Omental fat pad (tissue), 4 donors: ENCODE results near the gene GID8. TPM values are rescaled to one million over a fixed set of nuclear protein-coding genes. Genes with fewer than 3 reads are reported as not detected.
A peak's percentile ranks its signal among the peaks of the same experiment; 100 is the strongest.

Experiments
- ATAC-seq: fragments of 150-250 bp; one replicate; pipeline ENCODE4 v1.9.1; 2016; ENCODE audit warnings: mild to moderate bottlenecking, moderate library complexity; ENCODE audit not compliant: low FRiP score
- DNase-seq: peaks from one replicate; pipeline ENCODE4 v3.0.0-alpha.2; 2019; ENCODE audit warnings: low spot score
- total RNA-seq, 4 donors: library from RNA; depleted of rRNA; stranded (reverse); fragments of >200 nt; gene quantifications; one replicate each; pipeline ENCODE4 v1.1.0, GENCODE V29; 2016
- TF ChIP-seq, protein P1 (sequence below), 3 donors: fragments of 450-650 bp; IDR thresholded peaks; one replicate each; pipeline ENCODE4 v1.5.1; 2016 to 2017; ENCODE audit warnings: antibody characterized with exemption in 3 of 3, mild to moderate bottlenecking in 3 of 3, moderate library complexity in 2 of 3

GID8 gene
- total RNA-seq, 4 donors from 2014 or later: 21.7 to 33.4 (median 25.5) TPM

DNA sequence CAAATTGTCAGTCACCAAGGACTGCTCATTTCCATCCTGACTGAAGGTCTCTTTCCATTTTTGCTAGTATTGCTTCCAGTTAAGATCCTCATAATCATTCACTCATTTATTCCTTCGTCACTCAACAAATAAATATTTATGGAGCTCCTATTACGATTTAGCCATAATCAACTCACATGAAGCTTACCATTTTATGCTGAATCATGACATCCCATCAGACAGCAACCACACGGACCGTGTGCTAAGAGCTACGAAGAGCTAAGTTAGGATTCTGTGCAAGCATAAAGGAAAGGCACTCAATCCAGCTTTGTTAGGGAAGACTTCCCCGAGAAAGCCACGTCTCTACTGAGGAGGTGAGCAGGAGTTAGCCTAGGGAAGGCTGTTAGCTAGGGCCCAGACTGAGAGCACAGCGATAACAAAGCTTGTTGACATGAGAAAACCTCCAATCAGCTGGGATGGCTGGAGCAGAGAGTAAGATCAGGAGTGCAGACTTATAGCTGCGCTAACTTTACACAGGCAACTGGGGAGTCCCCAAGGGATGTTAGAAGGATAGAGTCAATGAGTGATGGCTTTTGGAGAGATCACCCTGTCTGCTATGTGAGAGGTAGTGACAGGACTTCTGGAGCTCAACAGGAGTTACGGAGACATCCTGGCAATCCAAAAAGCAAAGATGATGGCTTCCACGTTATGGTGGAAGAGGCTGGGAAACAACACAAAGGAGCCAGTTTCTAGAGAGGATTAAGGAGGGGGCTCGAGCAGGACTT is 2.6 kb upstream of the GID8 start:
- DNase-seq (no peak), ATAC-seq (no peak)
- TF ChIP-seq, protein P1, sequence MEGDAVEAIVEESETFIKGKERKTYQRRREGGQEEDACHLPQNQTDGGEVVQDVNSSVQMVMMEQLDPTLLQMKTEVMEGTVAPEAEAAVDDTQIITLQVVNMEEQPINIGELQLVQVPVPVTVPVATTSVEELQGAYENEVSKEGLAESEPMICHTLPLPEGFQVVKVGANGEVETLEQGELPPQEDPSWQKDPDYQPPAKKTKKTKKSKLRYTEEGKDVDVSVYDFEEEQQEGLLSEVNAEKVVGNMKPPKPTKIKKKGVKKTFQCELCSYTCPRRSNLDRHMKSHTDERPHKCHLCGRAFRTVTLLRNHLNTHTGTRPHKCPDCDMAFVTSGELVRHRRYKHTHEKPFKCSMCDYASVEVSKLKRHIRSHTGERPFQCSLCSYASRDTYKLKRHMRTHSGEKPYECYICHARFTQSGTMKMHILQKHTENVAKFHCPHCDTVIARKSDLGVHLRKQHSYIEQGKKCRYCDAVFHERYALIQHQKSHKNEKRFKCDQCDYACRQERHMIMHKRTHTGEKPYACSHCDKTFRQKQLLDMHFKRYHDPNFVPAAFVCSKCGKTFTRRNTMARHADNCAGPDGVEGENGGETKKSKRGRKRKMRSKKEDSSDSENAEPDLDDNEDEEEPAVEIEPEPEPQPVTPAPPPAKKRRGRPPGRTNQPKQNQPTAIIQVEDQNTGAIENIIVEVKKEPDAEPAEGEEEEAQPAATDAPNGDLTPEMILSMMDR (IDR thresholded peaks at IDR 0.05): no peak

DNA sequence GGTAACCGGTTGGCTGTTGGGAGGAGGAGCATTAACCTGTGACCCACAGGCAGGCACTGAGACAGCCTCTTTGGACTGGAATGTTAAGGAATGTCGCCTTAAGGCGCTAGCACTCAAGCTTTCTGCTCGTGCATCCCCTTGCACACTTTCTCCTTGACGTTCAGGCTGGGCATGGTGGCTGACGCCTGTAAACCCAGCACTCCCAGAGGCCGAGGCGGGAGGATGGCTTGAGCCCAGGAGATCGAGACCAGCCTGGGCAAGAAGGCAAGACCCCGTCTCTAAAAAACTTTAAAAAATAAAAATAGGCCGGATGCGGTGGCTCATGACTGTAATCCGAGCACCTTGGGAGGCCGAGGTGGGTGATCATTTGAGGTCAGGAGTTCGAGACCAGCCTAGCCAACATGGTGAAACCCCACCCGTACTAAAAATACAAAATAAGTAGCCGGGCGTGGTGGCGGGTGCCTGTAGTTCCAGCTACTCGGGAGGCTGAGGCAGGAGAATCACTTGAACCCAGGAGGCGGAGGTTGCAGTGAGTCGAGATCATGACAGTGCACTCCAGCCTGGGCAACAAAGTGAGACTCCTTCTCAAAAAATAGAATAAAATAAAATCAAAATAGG is 1.9 kb upstream of the GID8 start:
- no peak for ATAC-seq
- TF ChIP-seq, protein P1 (IDR thresholded peaks at IDR 0.05): no peak
- no peak for DNase-seq

DNA sequence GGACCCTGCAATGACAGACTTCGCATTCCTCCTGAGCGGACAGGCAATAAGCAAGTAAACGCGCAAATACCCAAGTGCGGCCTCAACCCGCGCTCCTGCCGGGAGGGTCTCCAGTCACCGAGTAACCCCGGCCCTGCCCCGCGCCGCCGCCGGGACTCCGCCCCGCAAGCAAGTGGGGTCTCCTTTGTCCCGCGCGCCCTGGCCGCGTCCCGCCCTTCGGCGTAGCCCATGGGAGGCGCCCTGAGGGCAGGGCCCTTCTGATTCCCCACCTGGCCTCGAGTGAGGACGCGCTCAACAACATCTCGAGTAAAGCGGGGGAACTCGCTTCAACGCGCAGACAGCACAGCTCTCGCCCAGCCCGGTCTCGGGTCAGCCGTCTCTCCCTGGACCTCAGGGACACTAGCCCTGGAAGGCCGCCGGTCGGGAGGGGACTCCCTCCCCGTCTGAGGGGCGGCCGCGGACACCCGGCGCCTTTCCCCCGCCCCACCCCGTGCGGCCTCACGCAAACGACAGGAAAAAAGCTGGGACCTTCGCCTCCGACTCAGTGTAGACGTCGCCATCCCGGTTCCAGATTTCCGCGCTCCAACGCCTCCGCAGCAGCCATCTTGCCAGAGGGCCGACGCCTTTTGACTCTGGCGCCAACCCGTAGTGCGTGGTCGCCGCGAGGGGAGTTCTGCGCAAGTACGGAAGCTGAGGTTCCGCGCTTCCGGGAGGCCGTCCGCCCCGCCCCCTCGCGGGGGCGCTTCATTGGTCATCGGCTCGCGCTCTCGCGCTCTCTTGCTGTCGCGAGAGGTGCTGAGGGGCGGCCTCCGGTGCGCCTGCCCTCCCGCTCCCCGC is 461 bp upstream of the GID8 start:
- TF ChIP-seq, protein P1 (IDR thresholded peaks at IDR 0.05): no peak
- peak; percentile 82 for DNase-seq
- ATAC-seq: peak; percentile 91

DNA sequence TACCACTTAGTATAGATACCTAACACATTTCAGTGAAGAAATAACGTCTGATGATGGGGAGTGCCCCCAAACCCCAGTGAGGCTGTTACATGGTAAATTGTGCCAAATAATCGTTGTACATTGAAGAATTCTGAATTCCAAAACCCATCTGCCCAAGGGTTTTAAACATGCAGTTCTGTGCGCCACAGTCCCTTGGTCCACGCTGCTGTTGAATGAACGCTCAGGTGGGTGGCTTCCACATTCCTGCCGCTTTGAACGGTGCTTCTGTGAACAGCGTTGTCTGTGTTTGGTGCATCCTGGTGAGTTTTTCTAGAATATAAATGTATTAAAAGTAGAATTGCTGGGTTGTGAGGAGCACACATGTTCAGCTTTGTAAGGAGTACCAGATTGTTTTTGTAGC is 2.9 kb downstream of the GID8 start:
- TF ChIP-seq, protein P1 (IDR thresholded peaks at IDR 0.05): no peak
- ATAC-seq (no peak), DNase-seq (no peak)

DNA sequence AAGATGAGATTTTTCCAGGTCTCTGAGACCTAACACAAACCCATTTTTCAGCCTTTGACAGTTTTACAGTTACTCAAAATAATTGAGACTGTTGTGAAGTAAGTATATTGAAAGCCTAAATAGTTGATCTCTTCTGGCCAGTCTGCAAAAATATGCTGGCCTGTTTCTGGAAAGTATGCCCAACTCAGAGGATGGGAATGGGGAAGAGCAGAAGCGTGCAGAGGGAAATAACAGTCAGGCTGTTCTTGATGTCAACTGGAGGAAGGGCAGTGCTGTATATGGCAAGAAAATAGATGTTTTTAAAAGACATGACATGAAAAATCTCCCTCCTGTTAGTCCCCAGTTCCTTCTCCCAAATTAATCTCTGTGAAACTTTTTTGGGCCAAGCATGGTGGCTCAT is 3.8 kb downstream of the GID8 start:
- TF ChIP-seq, protein P1 (IDR thresholded peaks at IDR 0.05): no peak
- DNase-seq: no peak
- no peak for ATAC-seq

DNA sequence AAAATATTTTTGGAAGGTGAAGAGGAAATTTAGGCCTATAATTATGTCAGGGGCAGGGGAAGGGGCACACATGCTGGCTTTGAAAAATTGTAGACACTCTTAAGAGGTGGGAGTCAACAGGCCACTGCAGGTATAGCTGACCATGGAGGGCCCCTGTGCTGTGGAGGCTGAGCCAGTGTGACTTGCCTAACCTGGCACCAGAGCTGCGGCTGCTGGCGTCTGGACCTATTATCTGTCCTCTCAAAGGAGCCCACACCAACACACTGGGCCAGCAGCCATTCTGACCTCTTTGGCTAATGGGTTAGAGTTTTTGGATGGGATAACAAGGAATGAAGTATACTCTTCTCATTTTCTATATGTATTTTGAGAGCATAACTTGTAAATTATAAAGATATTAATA is 4.5 kb downstream of the GID8 start:
- DNase-seq: no peak
- TF ChIP-seq, protein P1 (IDR thresholded peaks at IDR 0.05): no peak
- no peak for ATAC-seq
